Stomach (tissue), 9 donors: ENCODE measurements around the gene EFNA4. TPM values are rescaled to one million over a fixed set of nuclear protein-coding genes. Genes with fewer than 3 reads are reported as not detected.

Experiments
- DNase-seq, 2 donors: peaks; one replicate each; pipeline versions ENCODE4 v3.0.0 to v3.0.0-alpha.2; 2013 to 2019
- H3K27ac ChIP-seq, 5 donors: fragments of 200-600 bp in 4 of 5; sonication (generic) in 4 of 5; one replicate each; pipeline ENCODE4 v1.5.1; 2013 to 2019; ENCODE audit warnings: mild to moderate bottlenecking in 1 of 5, moderate library complexity in 1 of 5
- H3K27me3 ChIP-seq, 3 donors: fragments of 200-600 bp; sonication (generic); one replicate each; pipeline ENCODE4 v1.5.1; 2017 to 2019; ENCODE audit warnings: mixed run types in 1 of 3
- H3K36me3 ChIP-seq, 4 donors: fragments of 200-600 bp; sonication (generic); 1 replicate in 3 of 4; 2 replicates in 1 of 4; pipeline ENCODE4 v1.5.1; 2016 to 2019
- H3K4me1 ChIP-seq, 4 donors: fragments of 200-600 bp; sonication (generic); one replicate each; pipeline ENCODE4 v1.5.1; 2016 to 2019
- H3K4me3 ChIP-seq, 4 donors: fragments of 200-600 bp; sonication (generic) in 3 of 4; one replicate each; pipeline ENCODE4 v1.5.1; 2016 to 2019; ENCODE audit warnings: mild to moderate bottlenecking in 1 of 4
- H3K9me3 ChIP-seq, 4 donors: fragments of 200-600 bp; sonication (generic); one replicate each; pipeline ENCODE4 v1.5.1; 2016 to 2019
- CTCF ChIP-seq, 7 experiments: fragments of 450-650 bp in 4 of 7; fragments of 200-600 bp in 3 of 7; sonication (generic) in 3 of 7; IDR thresholded peaks; one replicate each; pipeline ENCODE4 v1.5.1; 2016 to 2019; ENCODE audit warnings: antibody characterized with exemption in 7 of 7, control low read depth in 2 of 7, mild to moderate bottlenecking in 1 of 7
- EP300 ChIP-seq: sonication (generic); formaldehyde crosslinking; IDR thresholded peaks from one replicate; pipeline ENCODE4 v1.6.1; 2017; ENCODE audit warnings: antibody characterized with exemption
- POLR2A ChIP-seq, 4 donors: fragments of 450-650 bp; IDR thresholded peaks; one replicate each; pipeline ENCODE4 v1.6.1; 2016; ENCODE audit warnings: antibody characterized with exemption in 4 of 4, control low read depth in 2 of 4, mild to moderate bottlenecking in 1 of 4, moderate library complexity in 1 of 4
- POLR2AphosphoS5 ChIP-seq, 3 donors: sonication (generic); formaldehyde crosslinking; IDR thresholded peaks; one replicate each; pipeline ENCODE4 v1.6.1; 2016; ENCODE audit warnings: antibody characterized with exemption in 3 of 3
- WGBS, 5 donors: extraction: QIAGEN DNeasy Blood & Tissue Kit in 3 of 5; methylation state at CpG; one replicate each; pipeline versions ENCODE4 v1.1.5 to v1.1.7; 2013 to 2018; 5-methylcytosine and 5-hydroxymethylcytosine counted together
- intact Hi-C: fragments of 100-400 bp; cut with DNase I; formaldehyde crosslinking; loops from one replicate; pipeline ENCODE4 v1.15.1; 2023; ENCODE audit warnings: low total_unique reads
- polyA plus RNA-seq, 3 donors: library from polyadenylated mRNA; stranded (reverse); fragments of 200-250 nt; gene quantifications; one replicate each; pipeline ENCODE4 v1.2.3, GENCODE V29; 2013
- total RNA-seq, 5 donors: library from RNA; depleted of rRNA; stranded (reverse); fragments of >200 nt; gene quantifications; one replicate each; pipeline versions ENCODE4 v1.1.0 to v1.2.3, GENCODE V29; 2014 to 2016
- donor health status: healthy with polysubstance abuse.
- donor health status: Bipolar disorder and iron deficiency.
- donor health status: healthy.

Gene EFNA4
- total and polyA plus RNA-seq, 8 donors = 3.5 to 13.2 (median 6.2) TPM; not detected in 2

- no peak for DNase-seq
- H3K9me3 ChIP-seq = no peaks in the 10 kb centered on the region
- H3K36me3 ChIP-seq = no peaks in the 10 kb centered on the region
- 75 to 84% (median 82%) methylated on average over 6 of the region's 6 CpGs for WGBS, 5 donors
- intact Hi-C loops = no loop called here
- H3K27ac ChIP-seq = no peak overlapping the region
- H3K4me1 ChIP-seq = peaks cover 5 to 30% (median 9%) of the 10 kb centered on the region in 4 donors
- H3K4me3 ChIP-seq = no peak overlapping the region
- H3K27me3 ChIP-seq = no peaks in the 10 kb centered on the region
- TF ChIP-seq EP300 = no peak
- TF ChIP-seq CTCF (IDR thresholded peaks at IDR 0.05) = no peak
- no peak for TF ChIP-seq POLR2A (IDR thresholded peaks at IDR 0.05)
- TF ChIP-seq POLR2AphosphoS5 (IDR thresholded peaks at IDR 0.05) = no peak
Measured at GRCh38 chr1:155106862-155107261, 43.3 kb downstream of the EFNA4 start.

DNA sequence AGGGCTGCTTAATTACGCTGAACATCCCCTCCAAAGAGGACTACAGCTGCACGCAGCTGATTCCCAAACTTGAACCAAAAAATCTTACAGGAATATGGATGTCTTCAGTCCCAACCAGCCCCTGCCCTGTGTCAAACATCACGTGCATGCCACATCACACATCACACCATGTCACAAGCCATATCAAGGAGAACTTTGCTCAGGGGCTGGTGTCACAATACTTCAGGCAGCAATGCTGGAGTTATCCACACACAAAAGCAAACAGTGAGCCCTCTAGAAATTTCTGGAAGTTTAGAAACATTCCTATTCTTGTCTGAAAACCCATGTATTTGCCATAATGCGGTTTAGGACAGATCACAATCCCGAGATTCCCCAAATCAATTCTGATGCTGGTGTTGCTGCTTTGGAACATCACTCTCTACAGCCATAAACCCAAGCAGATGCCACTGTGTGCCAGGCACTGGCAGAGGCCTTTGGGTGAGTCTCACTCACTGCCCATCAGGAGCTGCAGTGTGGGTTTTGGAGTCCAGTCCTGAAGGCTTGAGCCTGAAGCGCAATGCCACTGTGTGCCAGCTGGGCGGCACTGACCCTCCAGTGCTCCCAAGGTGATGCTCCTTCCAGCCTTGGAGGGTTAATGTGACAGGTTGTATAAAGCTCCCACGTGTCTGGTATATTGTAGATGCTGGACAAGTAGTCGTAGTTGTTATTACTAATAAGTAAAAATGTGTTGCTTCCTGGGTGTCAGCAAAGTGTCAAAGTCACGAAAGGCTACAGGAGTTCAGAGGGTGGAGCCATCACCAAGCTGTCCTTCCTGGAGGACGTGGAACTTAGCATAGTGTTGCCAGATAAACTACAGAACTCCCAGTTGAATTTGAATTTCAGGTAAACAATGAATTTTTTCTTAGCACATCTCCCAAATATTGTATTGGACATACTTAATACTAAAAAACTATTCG lies 44.0 kb downstream of the EFNA4 start:
- 74 to 77% (median 76%) methylated on average over 12 of the region's 12 CpGs for WGBS, 5 donors
- no peak overlapping the region for H3K4me3 ChIP-seq
- no peak for DNase-seq
- TF ChIP-seq CTCF (IDR thresholded peaks at IDR 0.05) = no peak
- no peak for TF ChIP-seq POLR2A (IDR thresholded peaks at IDR 0.05)
- H3K27ac ChIP-seq = no peak overlapping the region
- H3K36me3 ChIP-seq = no peaks in the 10 kb centered on the region
- H3K4me1 ChIP-seq = peaks cover 5 to 23% (median 9%) of the 10 kb centered on the region in 4 donors
- intact Hi-C loops = no loop called here
- H3K9me3 ChIP-seq = no peaks in the 10 kb centered on the region
- no peaks in the 10 kb centered on the region for H3K27me3 ChIP-seq

DNA sequence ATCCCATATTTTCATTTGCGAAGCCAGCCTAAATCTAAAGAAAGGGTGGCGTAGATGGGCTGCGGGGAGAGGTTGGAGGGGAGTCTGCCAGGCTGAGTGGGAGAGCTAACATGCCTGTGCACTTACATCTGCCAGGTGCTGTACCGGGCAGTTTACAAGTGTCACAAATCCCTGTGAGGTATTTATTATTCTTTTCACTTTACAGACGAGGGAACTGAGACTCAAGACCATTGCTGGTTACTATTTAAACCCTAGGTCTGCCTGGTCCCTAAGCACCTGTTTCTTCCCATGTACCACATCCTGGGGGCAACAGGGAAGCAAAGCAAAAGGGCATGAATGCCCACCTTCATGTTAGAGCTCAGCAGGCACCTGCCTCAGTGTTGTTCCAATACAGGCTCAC lies 44.8 kb downstream of the EFNA4 start:
- Histone ChIP-seq H3K27me3 (no peaks in the 10 kb centered on the region), H3K27ac (no peak overlapping the region), H3K9me3 (no peaks in the 10 kb centered on the region), H3K4me1 (peaks cover 5 to 21% (median 9%) of the 10 kb centered on the region in 4 donors), H3K36me3 (no peaks in the 10 kb centered on the region), H3K4me3 (no peak overlapping the region)
- intact Hi-C loops = no loop called here
- TF ChIP-seq POLR2AphosphoS5 (IDR thresholded peaks at IDR 0.05) (no peak), CTCF (IDR thresholded peaks at IDR 0.05) (no peak), POLR2A (IDR thresholded peaks at IDR 0.05) (no peak), EP300 (no peak)
- 63 to 84% (median 81%) methylated on average over 5 of the region's 5 CpGs for whole genome bisulfite sequencing, 5 donors
- DNase-seq = no peak

- no peak for DNase-seq
- H3K27me3 ChIP-seq = no peaks in the 10 kb centered on the region
- no peaks in the 10 kb centered on the region for H3K9me3 ChIP-seq
- WGBS, 5 donors = 83 to 90% (median 85%) methylated on average over 8 of the region's 8 CpGs
- intact Hi-C loops = no loop called here
- H3K27ac ChIP-seq = no peak overlapping the region
- H3K4me3 ChIP-seq = no peak overlapping the region
- no peak for TF ChIP-seq EP300
- TF ChIP-seq POLR2AphosphoS5 (IDR thresholded peaks at IDR 0.05) = no peak
- no peak for TF ChIP-seq POLR2A (IDR thresholded peaks at IDR 0.05)
- TF ChIP-seq CTCF (IDR thresholded peaks at IDR 0.05) = no peak
- H3K4me1 ChIP-seq = peaks cover 0 to 8% (median 6%) of the 10 kb centered on the region in 4 donors
- no peaks in the 10 kb centered on the region for H3K36me3 ChIP-seq
Measured at GRCh38 chr1:155110381-155110780, 46.8 kb downstream of the EFNA4 start.
